HFFc6 (cell line): ENCODE data around the gene TBL3. TPM values are rescaled to one million over a fixed set of nuclear protein-coding genes. Genes with fewer than 3 reads are reported as not detected.

Experiments used
- DNase-seq: peaks from one replicate; pipeline ENCODE4 v3.0.0-alpha.2; 2018
- H3K27ac Mint-ChIP-seq: 2 replicates; pipeline ENCODE4 v1.8.0; 2020; ENCODE audit warnings: mild to moderate bottlenecking, mixed read lengths
- H3K27me3 Mint-ChIP-seq: 2 replicates; pipeline ENCODE4 v1.8.0; 2021; ENCODE audit warnings: mild to moderate bottlenecking, moderate library complexity, mixed read lengths; ENCODE audit not compliant: insufficient read depth
- H3K36me3 Mint-ChIP-seq: 2 replicates; pipeline ENCODE4 v1.8.0; 2021; ENCODE audit warnings: low read depth, mixed read lengths
- H3K4me1 Mint-ChIP-seq: 2 replicates; pipeline ENCODE4 v1.8.0; 2020; ENCODE audit warnings: low read depth, mixed read lengths
- H3K4me3 Mint-ChIP-seq: 2 replicates; pipeline ENCODE4 v1.8.0; 2020; ENCODE audit warnings: mild to moderate bottlenecking, moderate library complexity, mixed read lengths
- H3K9me3 Mint-ChIP-seq: 2 replicates; pipeline ENCODE4 v1.8.0; 2020; ENCODE audit warnings: mild to moderate bottlenecking, mixed read lengths
- total RNA-seq, 6 experiments: library from RNA; stranded (reverse); fragmentation: NEBNext Ultra II Directional; extraction: Animal tissue kit (Norgen Biotek cat#: 25700); gene quantifications; 2 replicates in 1 of 6; 3 replicates in 5 of 6; pipeline ENCODE4 v1.2.3, GENCODE V29; 2021
- TF ChIP-seq, protein P1 (sequence below): fragments of 200-600 bp; sonication (generic); IDR thresholded peaks from 2 replicates; pipeline ENCODE4 v1.5.0; 2021; ENCODE audit warnings: antibody characterized with exemption, mild to moderate bottlenecking

The TBL3 gene
- total RNA-seq, 6 experiments from 2014 or later = 42.4 to 47.3 (median 44.1) TPM

- peaks cover 19% of the 10 kb centered on the region for H3K4me1 Mint-ChIP-seq
- no peaks in the 10 kb centered on the region for H3K36me3 Mint-ChIP-seq
- H3K27ac Mint-ChIP-seq = no peak within 1 kb of the TSS
- H3K27me3 Mint-ChIP-seq = peaks cover 9% of the 10 kb centered on the region
- DNase-seq = no peak
- TF ChIP-seq, protein P1, sequence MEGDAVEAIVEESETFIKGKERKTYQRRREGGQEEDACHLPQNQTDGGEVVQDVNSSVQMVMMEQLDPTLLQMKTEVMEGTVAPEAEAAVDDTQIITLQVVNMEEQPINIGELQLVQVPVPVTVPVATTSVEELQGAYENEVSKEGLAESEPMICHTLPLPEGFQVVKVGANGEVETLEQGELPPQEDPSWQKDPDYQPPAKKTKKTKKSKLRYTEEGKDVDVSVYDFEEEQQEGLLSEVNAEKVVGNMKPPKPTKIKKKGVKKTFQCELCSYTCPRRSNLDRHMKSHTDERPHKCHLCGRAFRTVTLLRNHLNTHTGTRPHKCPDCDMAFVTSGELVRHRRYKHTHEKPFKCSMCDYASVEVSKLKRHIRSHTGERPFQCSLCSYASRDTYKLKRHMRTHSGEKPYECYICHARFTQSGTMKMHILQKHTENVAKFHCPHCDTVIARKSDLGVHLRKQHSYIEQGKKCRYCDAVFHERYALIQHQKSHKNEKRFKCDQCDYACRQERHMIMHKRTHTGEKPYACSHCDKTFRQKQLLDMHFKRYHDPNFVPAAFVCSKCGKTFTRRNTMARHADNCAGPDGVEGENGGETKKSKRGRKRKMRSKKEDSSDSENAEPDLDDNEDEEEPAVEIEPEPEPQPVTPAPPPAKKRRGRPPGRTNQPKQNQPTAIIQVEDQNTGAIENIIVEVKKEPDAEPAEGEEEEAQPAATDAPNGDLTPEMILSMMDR = no peak
- H3K9me3 Mint-ChIP-seq = no peaks in the 10 kb centered on the region
- H3K4me3 Mint-ChIP-seq = peak within 1 kb of the TSS; percentile 51; the same call in 1 of the 2 replicates
These were observed 47.7 kb downstream of the TBL3 start, which contains the start of gene NPW for GRCh38 chr16:2019518-2019920. TSS of gene NPW (plus strand) at chr16:2019785.

- H3K4me1 Mint-ChIP-seq = peaks cover 19% of the 10 kb centered on the region
- no peak for DNase-seq
- H3K36me3 Mint-ChIP-seq = no peaks in the 10 kb centered on the region
- no peaks in the 10 kb centered on the region for H3K9me3 Mint-ChIP-seq
- H3K27ac Mint-ChIP-seq = no peak overlapping the region
- TF ChIP-seq, protein P1 = no peak
- peaks cover 9% of the 10 kb centered on the region for H3K27me3 Mint-ChIP-seq
- H3K4me3 Mint-ChIP-seq = peak overlapping the region; percentile 51; the same call in 1 of the 2 replicates
These were observed 48.3 kb downstream of the TBL3 start for GRCh38 chr16:2019921-2020831.

- Mint-ChIP-seq H3K9me3 (no peaks in the 10 kb centered on the region), H3K27me3 (peaks cover 9% of the 10 kb centered on the region), H3K4me1 (peaks cover 23% of the 10 kb centered on the region), H3K4me3 (peak overlapping the region; percentile 80), H3K27ac (peak overlapping the region; percentile 68), H3K36me3 (no peaks in the 10 kb centered on the region)
- TF ChIP-seq, protein P1 = no peak
- peak; percentile 47 for DNase-seq
These were observed 50.9 kb downstream of the TBL3 start for GRCh38 chr16:2022723-2023091.

DNA sequence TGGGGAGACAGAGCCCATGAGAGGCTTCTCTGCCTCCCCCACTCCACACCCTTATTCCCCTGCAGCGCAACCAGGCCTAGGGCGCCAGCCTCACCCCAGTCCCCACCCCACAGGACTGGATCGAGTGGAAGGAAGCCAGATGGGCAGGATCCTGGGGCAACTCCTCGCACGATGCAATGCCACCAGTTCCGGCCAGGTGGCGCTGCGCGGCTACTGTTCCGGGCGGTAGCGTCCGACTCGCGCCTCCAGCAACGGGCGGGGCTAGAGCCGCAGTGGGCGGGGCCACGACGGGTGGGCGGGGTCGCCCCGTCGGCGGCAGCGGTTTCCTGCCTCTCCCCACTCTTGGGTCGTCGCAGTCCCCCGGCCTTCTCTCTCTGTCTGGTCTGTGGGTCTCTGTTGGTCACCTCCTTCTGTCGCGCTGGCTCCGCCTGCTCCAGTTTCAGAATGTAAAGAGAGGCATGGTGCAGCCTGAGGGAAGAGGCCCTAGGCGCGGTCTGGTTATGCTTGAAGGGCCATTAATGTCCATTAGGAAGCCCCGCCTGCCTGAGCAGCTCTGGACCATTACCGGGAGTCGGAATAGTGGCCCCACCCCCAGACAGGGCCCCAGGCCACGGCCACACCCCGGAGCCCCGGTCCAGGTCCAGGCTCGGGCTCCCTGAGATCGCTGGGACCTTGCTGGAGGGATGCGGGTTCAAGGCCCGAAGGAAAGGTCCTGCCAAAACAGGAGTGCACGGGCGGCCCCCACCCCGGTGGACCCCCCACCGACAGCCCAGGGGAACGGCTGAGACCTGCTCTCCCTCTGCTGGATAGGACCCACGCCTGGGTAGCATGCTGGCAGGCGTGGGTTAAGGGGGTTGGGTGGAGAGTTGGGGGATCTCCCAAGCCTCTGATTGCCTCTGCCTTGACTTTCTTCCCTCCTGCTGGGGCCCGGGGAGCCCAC, 51.5 kb downstream of the TBL3 start:
- H3K27me3 Mint-ChIP-seq = peaks cover 9% of the 10 kb centered on the region
- TF ChIP-seq, protein P1 = peak; percentile 98

GRCh38 chr16:2024032-2024420, 52.2 kb downstream of the TBL3 start:
- Mint-ChIP-seq H3K9me3 (no peaks in the 10 kb centered on the region), H3K4me1 (peaks cover 34% of the 10 kb centered on the region), H3K4me3 (no peak overlapping the region), H3K27me3 (peaks cover 10% of the 10 kb centered on the region), H3K36me3 (no peaks in the 10 kb centered on the region), H3K27ac (no peak overlapping the region)
- TF ChIP-seq, protein P1 = no peak
- no peak for DNase-seq

More for the DNA sequence above, 51.5 kb downstream of the TBL3 start:
- DNase-seq = peak; percentile 80
- Mint-ChIP-seq H3K36me3 (no peaks in the 10 kb centered on the region), H3K4me3 (peak overlapping the region; percentile 80), H3K27ac (peak overlapping the region; percentile 68), H3K9me3 (no peaks in the 10 kb centered on the region), H3K4me1 (peaks cover 29% of the 10 kb centered on the region)
